Astrocyte (in vitro differentiated cells and primary cell): ENCODE data around the gene LBP. TPM values are rescaled to one million over a fixed set of nuclear protein-coding genes. Genes with fewer than 3 reads are reported as not detected.
"Not testable (repeated sequence)": the region's sequence is repeated elsewhere in the genome, so short reads cannot be mapped to it uniquely, and the experiment has no call there.

Experiments
- DNase-seq: peaks from one replicate; pipeline ENCODE4 v3.0.0-alpha.2; 2010; ENCODE audit warnings: low read depth
- FAIRE-seq: peaks from 2 replicates; lab custom pipeline; 2011; peaks lifted over from hg19 to GRCh38; lab: Jason Lieb, UNC
- H2AFZ ChIP-seq: 2 replicates; pipeline ENCODE4 v1.6.0; 2012; ENCODE audit warnings: low read depth, low read length, inconsistent platforms
- H3K27ac ChIP-seq: 2 replicates; pipeline ENCODE4 v1.5.1; 2011; ENCODE audit warnings: low read depth, low read length, inconsistent platforms
- H3K27me3 ChIP-seq: 2 replicates; pipeline ENCODE4 v1.6.0; 2011; ENCODE audit warnings: low read length, inconsistent platforms; ENCODE audit not compliant: insufficient read depth
- H3K36me3 ChIP-seq: 2 replicates; pipeline ENCODE4 v1.5.1; 2011; ENCODE audit warnings: low read length, inconsistent platforms; ENCODE audit not compliant: insufficient read depth
- H3K4me1 ChIP-seq: 2 replicates; pipeline ENCODE4 v1.5.1; 2011; ENCODE audit warnings: low read length, inconsistent platforms; ENCODE audit not compliant: insufficient read depth
- H3K4me2 ChIP-seq: 2 replicates; pipeline ENCODE4 v1.6.0; 2012; ENCODE audit warnings: low read length, inconsistent platforms
- H3K4me3 ChIP-seq: 2 replicates; pipeline ENCODE4 v1.5.1; 2011; ENCODE audit warnings: low read depth, mild to moderate bottlenecking, low read length, inconsistent platforms; ENCODE audit not compliant: insufficient read depth
- H3K79me2 ChIP-seq: 2 replicates; pipeline ENCODE4 v1.6.0; 2012; ENCODE audit warnings: mild to moderate bottlenecking, low read length, inconsistent platforms; ENCODE audit not compliant: insufficient read depth
- H3K9ac ChIP-seq: 2 replicates; pipeline ENCODE4 v1.6.0; 2012; ENCODE audit warnings: mild to moderate bottlenecking, low read length, inconsistent platforms
- H3K9me3 ChIP-seq: 2 replicates; pipeline ENCODE4 v1.5.1; 2012; ENCODE audit warnings: low read depth, mild to moderate bottlenecking, low read length, inconsistent platforms; ENCODE audit not compliant: insufficient read depth
- H4K20me1 ChIP-seq: 2 replicates; pipeline ENCODE4 v1.6.0; 2012; ENCODE audit warnings: low read length, inconsistent platforms; ENCODE audit not compliant: insufficient read depth
- H3K27ac Mint-ChIP-seq: one replicate; pipeline ENCODE4 v1.8.0; 2021; ENCODE audit warnings: mild to moderate bottlenecking, mixed read lengths; ENCODE audit not compliant: unreplicated experiment
- H3K27me3 Mint-ChIP-seq: one replicate; pipeline ENCODE4 v1.8.0; 2021; ENCODE audit warnings: low read depth, mixed read lengths; ENCODE audit not compliant: unreplicated experiment
- H3K36me3 Mint-ChIP-seq: one replicate; pipeline ENCODE4 v1.8.0; 2021; ENCODE audit warnings: low read depth, mixed read lengths; ENCODE audit not compliant: unreplicated experiment
- H3K4me1 Mint-ChIP-seq: one replicate; pipeline ENCODE4 v1.8.0; 2021; ENCODE audit warnings: low read depth, mixed read lengths; ENCODE audit not compliant: unreplicated experiment
- H3K4me3 Mint-ChIP-seq: one replicate; pipeline ENCODE4 v1.8.0; 2021; ENCODE audit warnings: mild to moderate bottlenecking, moderate library complexity, mixed read lengths; ENCODE audit not compliant: unreplicated experiment
- H3K9me3 Mint-ChIP-seq: one replicate; pipeline ENCODE4 v1.8.0; 2021; ENCODE audit warnings: mild to moderate bottlenecking, mixed read lengths; ENCODE audit not compliant: unreplicated experiment
- CTCF ChIP-seq: IDR thresholded peaks from 2 replicates; pipeline ENCODE4 v1.5.1; 2011; ENCODE audit warnings: low read depth, mild to moderate bottlenecking, inconsistent platforms, low read length, moderate library complexity; ENCODE audit not compliant: insufficient read depth
- EZH2 ChIP-seq: IDR thresholded peaks from 2 replicates; pipeline ENCODE4 v1.6.1; 2012; ENCODE audit warnings: mild to moderate bottlenecking, low read length, inconsistent platforms; ENCODE audit not compliant: insufficient read depth
- total RNA-seq: library from RNA; stranded (reverse); gene quantifications from 2 replicates; pipeline ENCODE4 v1.2.1, GENCODE V29; 2021

Gene LBP
- total RNA-seq, 1 donor from 2014 or later: not detected

GRCh38 chr20:38311491-38311890 lies 34.8 kb upstream of the LBP start:
- DNase-seq (no peak), FAIRE-seq (no peak)
- Mint-ChIP-seq H3K27me3 (peaks cover 40% of the 10 kb centered on the region), H3K4me3 (no peak overlapping the region), H3K9me3 (peaks cover 5% of the 10 kb centered on the region), H3K4me1 (peaks cover 9% of the 10 kb centered on the region), H3K27ac (no peak overlapping the region), H3K36me3 (no peaks in the 10 kb centered on the region)
- TF ChIP-seq CTCF: no peak
- TF ChIP-seq EZH2: no peak
- Histone ChIP-seq H3K9me3 (peaks cover 7% of the 10 kb centered on the region), H3K27ac (no peak overlapping the region), H3K4me1 (peaks cover 12% of the 10 kb centered on the region), H3K4me2 (no peak overlapping the region), H3K4me3 (no peak overlapping the region), H3K79me2 (no peaks in the 10 kb centered on the region), H2AFZ (no peak overlapping the region), H3K36me3 (no peaks in the 10 kb centered on the region), H3K27me3 (no peaks in the 10 kb centered on the region), H4K20me1 (no peaks in the 10 kb centered on the region), H3K9ac (no peak overlapping the region)

- Histone ChIP-seq H3K4me1 (no peaks in the 10 kb centered on the region), H2AFZ (no peak overlapping the region), H3K27ac (no peak overlapping the region), H3K9me3 (peaks cover 7% of the 10 kb centered on the region), H3K27me3 (no peaks in the 10 kb centered on the region), H3K4me3 (no peak overlapping the region), H3K9ac (no peak overlapping the region), H4K20me1 (no peaks in the 10 kb centered on the region), H3K79me2 (no peaks in the 10 kb centered on the region), H3K4me2 (no peak overlapping the region), H3K36me3 (no peaks in the 10 kb centered on the region)
- H3K27me3 Mint-ChIP-seq: peaks cover 55% of the 10 kb centered on the region
- no peaks in the 10 kb centered on the region for H3K36me3 Mint-ChIP-seq
- TF ChIP-seq EZH2: no peak
- no peak for TF ChIP-seq CTCF
- no peak overlapping the region for H3K27ac Mint-ChIP-seq
- H3K9me3 Mint-ChIP-seq: peaks cover 2% of the 10 kb centered on the region
- no peak overlapping the region for H3K4me3 Mint-ChIP-seq
- FAIRE-seq (no peak), DNase-seq (no peak)
- no peaks in the 10 kb centered on the region for H3K4me1 Mint-ChIP-seq
Observed at GRCh38 chr20:38313676-38314075, 32.6 kb upstream of the LBP start.

- H3K36me3 Mint-ChIP-seq, FAIRE-seq, H3K27ac Mint-ChIP-seq, H3K4me3 ChIP-seq, H3K4me3 Mint-ChIP-seq, H4K20me1 ChIP-seq, H3K9me3 Mint-ChIP-seq, H3K36me3 ChIP-seq, H3K4me1 ChIP-seq, H3K27ac ChIP-seq, H3K9me3 ChIP-seq, DNase-seq, H3K79me2 ChIP-seq, H3K4me1 Mint-ChIP-seq, H2AFZ ChIP-seq, H3K4me2 ChIP-seq, H3K9ac ChIP-seq, H3K27me3 ChIP-seq: not testable (repeated sequence)
- peaks cover 60% of the 10 kb centered on the region for H3K27me3 Mint-ChIP-seq
Observed at GRCh38 chr20:38314350-38314749, 31.9 kb upstream of the LBP start.
